HAP-1 (cell line): ENCODE measurements around the gene MLLT3.
A peak's percentile ranks its signal among the peaks of the same experiment; 100 is the strongest.

Source experiments
- DNase-seq, 2 experiments: peaks; one replicate each; pipeline ENCODE4 v3.0.0-alpha.2; 2016 to 2020; ENCODE audit warnings: low spot score in 2 of 2
- H3K27me3 ChIP-seq: fragments of 250-450 bp; sonication (Bioruptor Pico); 2 replicates; pipeline ENCODE4 v1.5.1; 2020; ENCODE audit warnings: low read depth, mild to moderate bottlenecking, moderate library complexity
- H3K36me3 ChIP-seq: fragments of 250-450 bp; sonication (Bioruptor Pico); replicated peaks from 2 replicates; pipeline ENCODE4 v1.5.1; 2020; ENCODE audit warnings: mild to moderate bottlenecking
- H3K4me1 ChIP-seq: fragments of 250-450 bp; sonication (Bioruptor Pico); 2 replicates; pipeline ENCODE4 v1.5.1; 2020; ENCODE audit warnings: mild to moderate bottlenecking
- H3K4me3 ChIP-seq: fragments of 250-450 bp; sonication (Bioruptor Pico); 2 replicates; pipeline ENCODE4 v1.5.1; 2020; ENCODE audit warnings: mild to moderate bottlenecking, moderate library complexity
- H3K9me3 ChIP-seq: fragments of 250-450 bp; sonication (Bioruptor Pico); 2 replicates; pipeline ENCODE4 v1.5.1; 2020; ENCODE audit warnings: mild to moderate bottlenecking, moderate library complexity
- in situ Hi-C: fragments of 300-500 bp; cut with MboI; formaldehyde crosslinking; loops from 3 replicates; pipeline ENCODE4 v1.14.3; 2020; ENCODE audit warnings: low sequenced_read_pairs, inconsistent platforms, mixed read lengths

The MLLT3 gene

GRCh38 chr9:20437476-20437875, 184.8 kb downstream of the MLLT3 start:
- in situ Hi-C loops: no loop called here
- no peak for DNase-seq
- Histone ChIP-seq H3K9me3 (no peaks in the 10 kb centered on the region), H3K36me3 (no peaks in the 10 kb centered on the region), H3K27me3 (peaks cover 3% of the 10 kb centered on the region; the same call in 1 of the 2 replicates), H3K4me1 (no peaks in the 10 kb centered on the region), H3K4me3 (no peak overlapping the region)

- Histone ChIP-seq H3K4me3 (no peak overlapping the region), H3K4me1 (no peaks in the 10 kb centered on the region), H3K27me3 (no peaks in the 10 kb centered on the region; the same call in 1 of the 2 replicates), H3K9me3 (no peaks in the 10 kb centered on the region), H3K36me3 (no peaks in the 10 kb centered on the region)
- DNase-seq: no peak
- in situ Hi-C loops: no loop called here
Measured at GRCh38 chr9:20436476-20437195, 185.7 kb downstream of the MLLT3 start.

- in situ Hi-C loops: no loop called here
- no peak for DNase-seq
- Histone ChIP-seq H3K4me3 (no peak overlapping the region), H3K9me3 (no peaks in the 10 kb centered on the region), H3K36me3 (no peaks in the 10 kb centered on the region), H3K27me3 (no peaks in the 10 kb centered on the region), H3K4me1 (no peaks in the 10 kb centered on the region; the same call in 1 of the 2 replicates)
Measured at GRCh38 chr9:20428976-20429375, 193.3 kb downstream of the MLLT3 start.

- no peaks in the 10 kb centered on the region for H3K9me3 ChIP-seq
- no peak for DNase-seq
- in situ Hi-C loops: no loop called here
- H3K36me3 ChIP-seq: no peaks in the 10 kb centered on the region
- H3K4me3 ChIP-seq: no peak overlapping the region
- H3K4me1 ChIP-seq: no peaks in the 10 kb centered on the region; the same call in 1 of the 2 replicates
- H3K27me3 ChIP-seq: no peaks in the 10 kb centered on the region
Measured at GRCh38 chr9:20427359-20427758, 194.9 kb downstream of the MLLT3 start.

GRCh38 chr9:20426019-20426418, 196.3 kb downstream of the MLLT3 start:
- H3K27me3 ChIP-seq: no peaks in the 10 kb centered on the region
- no peaks in the 10 kb centered on the region for H3K9me3 ChIP-seq
- in situ Hi-C loops: no loop called here
- DNase-seq: no peak
- no peaks in the 10 kb centered on the region for H3K36me3 ChIP-seq
- no peaks in the 10 kb centered on the region; the same call in 1 of the 2 replicates for H3K4me1 ChIP-seq
- H3K4me3 ChIP-seq: no peak overlapping the region

GRCh38 chr9:20419533-20419932, 202.8 kb downstream of the MLLT3 start:
- Histone ChIP-seq H3K9me3 (no peaks in the 10 kb centered on the region), H3K27me3 (no peaks in the 10 kb centered on the region), H3K4me3 (no peak overlapping the region), H3K4me1 (peaks cover 13% of the 10 kb centered on the region), H3K36me3 (no peaks in the 10 kb centered on the region)
- peak in 1 of 2 experiments; percentile 28 for DNase-seq
- in situ Hi-C loops: no loop called here

GRCh38 chr9:20418485-20418884, 203.8 kb downstream of the MLLT3 start:
- no peaks in the 10 kb centered on the region for H3K27me3 ChIP-seq
- H3K4me1 ChIP-seq: peaks cover 13% of the 10 kb centered on the region
- H3K4me3 ChIP-seq: no peak overlapping the region
- no peaks in the 10 kb centered on the region for H3K9me3 ChIP-seq
- in situ Hi-C loops: no loop called here
- H3K36me3 ChIP-seq: no peaks in the 10 kb centered on the region
- no peak for DNase-seq

- no peaks in the 10 kb centered on the region for H3K9me3 ChIP-seq
- no peak for DNase-seq
- in situ Hi-C loops: no loop called here
- H3K27me3 ChIP-seq: no peaks in the 10 kb centered on the region
- H3K4me3 ChIP-seq: no peak overlapping the region
- no peaks in the 10 kb centered on the region for H3K36me3 ChIP-seq
- H3K4me1 ChIP-seq: peaks cover 13% of the 10 kb centered on the region
Measured at GRCh38 chr9:20417373-20418080, 204.8 kb downstream of the MLLT3 start.

- Histone ChIP-seq H3K9me3 (no peaks in the 10 kb centered on the region), H3K36me3 (no peaks in the 10 kb centered on the region), H3K27me3 (no peaks in the 10 kb centered on the region), H3K4me1 (peaks cover 6% of the 10 kb centered on the region; the same call in 1 of the 2 replicates), H3K4me3 (no peak overlapping the region)
- in situ Hi-C loops: no loop called here
- DNase-seq: no peak
Measured at GRCh38 chr9:20414150-20414549, 208.1 kb downstream of the MLLT3 start.

- H3K9me3 ChIP-seq: no peaks in the 10 kb centered on the region
- no peaks in the 10 kb centered on the region for H3K27me3 ChIP-seq
- in situ Hi-C loops: no loop called here
- no peak overlapping the region for H3K4me3 ChIP-seq
- H3K4me1 ChIP-seq: no peaks in the 10 kb centered on the region
- H3K36me3 ChIP-seq: no peaks in the 10 kb centered on the region
- DNase-seq: no peak
Measured at GRCh38 chr9:20409321-20410092, 212.8 kb downstream of the MLLT3 start.

- in situ Hi-C loops: no loop called here
- H3K4me1 ChIP-seq: no peaks in the 10 kb centered on the region
Measured at GRCh38 chr9:20408513-20408912, 213.8 kb downstream of the MLLT3 start.

GRCh38 chr9:20407013-20407412, 215.3 kb downstream of the MLLT3 start:
- in situ Hi-C loops: no loop called here

More at GRCh38 chr9:20408513-20408912, 213.8 kb downstream of the MLLT3 start:
- Histone ChIP-seq H3K4me3 (no peak overlapping the region), H3K9me3 (no peaks in the 10 kb centered on the region), H3K36me3 (no peaks in the 10 kb centered on the region), H3K27me3 (no peaks in the 10 kb centered on the region)
- DNase-seq: peak in 1 of 2 experiments; percentile 8

GRCh38 chr9:20406344-20406743, 216.0 kb downstream of the MLLT3 start:
- no peaks in the 10 kb centered on the region for H3K36me3 ChIP-seq
- no peak for DNase-seq
- in situ Hi-C loops: no loop called here
- no peaks in the 10 kb centered on the region for H3K4me1 ChIP-seq
- H3K4me3 ChIP-seq: no peak overlapping the region
- no peaks in the 10 kb centered on the region for H3K27me3 ChIP-seq
- H3K9me3 ChIP-seq: no peaks in the 10 kb centered on the region

More at GRCh38 chr9:20407013-20407412, 215.3 kb downstream of the MLLT3 start:
- Histone ChIP-seq H3K4me1 (no peaks in the 10 kb centered on the region), H3K27me3 (no peaks in the 10 kb centered on the region), H3K9me3 (no peaks in the 10 kb centered on the region), H3K4me3 (no peak overlapping the region), H3K36me3 (no peaks in the 10 kb centered on the region)
- no peak for DNase-seq

- DNase-seq: no peak
- Histone ChIP-seq H3K4me3 (no peak overlapping the region), H3K27me3 (no peaks in the 10 kb centered on the region), H3K9me3 (no peaks in the 10 kb centered on the region), H3K4me1 (no peaks in the 10 kb centered on the region), H3K36me3 (no peaks in the 10 kb centered on the region)
- in situ Hi-C loops: no loop called here
Measured at GRCh38 chr9:20405616-20406015, 216.7 kb downstream of the MLLT3 start.
